ENCODE data around the gene TUT4. TPM values are rescaled to one million over a fixed set of nuclear protein-coding genes. Genes with fewer than 3 reads are reported as not detected.

Gene TUT4
- total RNA-seq, 2 experiments from 2014 or later: 51.6 to 59.0 TPM

GRCh38 chr1:52423771-52424170, 129.1 kb downstream of the TUT4 start:
- CTCF ChIA-PET: interaction anchor here (0.7 to 2.1 kb wide), 7 partner anchors 9 to 264 kb away, joined by 3 to 7 read pairs (median 3); no protein-coding TSS in a partner anchor
- no peaks in the 10 kb centered on the region for H3K27me3 Mint-ChIP-seq
- intact Hi-C loops (cut with micrococcal nuclease): loop anchor here (10.0 kb wide), 2 partner anchors 131 to 261 kb away; partner anchors contain the start of gene TUT4
- peaks cover 43% of the 10 kb centered on the region for H3K4me1 Mint-ChIP-seq (ENCODE audit: low read depth)
- H3K9me3 Mint-ChIP-seq: no peaks in the 10 kb centered on the region
- peaks cover 44% of the 10 kb centered on the region for H3K36me3 Mint-ChIP-seq (ENCODE audit: low read depth)
- no peak for TF ChIP-seq CTCF (IDR thresholded peaks at IDR 0.05)
- ATAC-seq (peak; percentile 93), DNase-seq (peak; percentile 86)
- peak overlapping the region; percentile 54 for H3K4me3 Mint-ChIP-seq
- POLR2A ChIA-PET: interaction anchor here (0.8 to 1.6 kb wide), 9 partner anchors 11 to 280 kb away, joined by 3 to 21 read pairs (median 4); partner anchors contain the start of genes ORC1 and PRPF38A
- peak overlapping the region; percentile 95 for H3K27ac Mint-ChIP-seq

DNA sequence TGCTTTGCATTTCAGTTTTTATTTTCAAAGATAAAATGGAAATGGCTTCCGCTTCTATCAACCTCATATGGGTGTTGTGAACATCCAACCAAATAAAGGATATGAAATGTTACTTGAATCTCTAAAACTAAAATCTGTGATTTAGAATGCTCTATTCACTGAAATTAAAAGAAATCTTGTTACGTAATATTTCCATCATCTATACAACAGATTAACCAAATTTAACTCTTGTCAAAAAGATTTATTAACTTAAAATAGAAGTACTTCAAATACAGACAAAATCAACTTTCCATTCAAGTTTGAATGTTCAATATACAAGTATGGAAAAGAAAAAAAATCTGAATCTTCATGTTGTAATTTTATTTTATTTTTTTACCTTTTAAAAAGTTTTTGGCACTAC, 129.8 kb downstream of the TUT4 start:
- Mint-ChIP-seq H3K4me1 (ENCODE audit: low read depth) (peaks cover 48% of the 10 kb centered on the region), H3K27me3 (no peaks in the 10 kb centered on the region), H3K27ac (peak overlapping the region; percentile 25), H3K4me3 (no peak overlapping the region), H3K36me3 (ENCODE audit: low read depth) (peaks cover 48% of the 10 kb centered on the region), H3K9me3 (no peaks in the 10 kb centered on the region)
- DNase-seq: no peak
- intact Hi-C loops (cut with micrococcal nuclease): loop anchor here (10.0 kb wide), 2 partner anchors 132 to 262 kb away; partner anchors contain the start of gene TUT4
- ChIA-PET POLR2A (interaction anchor here (0.9 to 1.6 kb wide), 7 partner anchors 9 to 58 kb away, joined by 3 to 21 read pairs (median 6); partner anchors contain the start of genes ORC1 and PRPF38A), CTCF (interaction anchor here (1.1 to 2.1 kb wide), 4 partner anchors 14 to 263 kb away, joined by 3 to 7 read pairs (median 3); no protein-coding TSS in a partner anchor)
- ATAC-seq: no peak
- no peak for TF ChIP-seq CTCF (IDR thresholded peaks at IDR 0.05)

DNA sequence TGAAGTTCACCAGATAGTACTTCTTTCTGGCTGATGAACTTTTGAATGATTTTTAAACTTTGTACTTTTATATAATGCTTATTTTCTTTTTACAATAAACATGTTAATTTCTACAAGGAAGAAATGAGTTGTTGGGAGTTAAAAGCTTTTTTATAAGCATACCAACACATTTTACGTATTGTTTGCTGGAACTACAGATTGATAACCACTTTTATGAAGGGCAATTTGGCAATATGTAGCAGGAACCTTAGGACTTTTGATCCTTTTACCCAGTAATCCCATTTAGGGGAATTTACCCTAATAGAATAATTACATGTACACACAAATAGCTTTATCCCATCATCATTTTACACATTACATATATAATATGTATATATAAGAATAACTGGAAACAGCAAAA, 132.2 kb downstream of the TUT4 start:
- ChIA-PET CTCF (no interaction called here), POLR2A (interaction anchor here (1.2 kb wide), 1 partner anchor 16 kb away, joined by 7 read pairs; the partner anchor contains the start of genes ORC1 and PRPF38A)
- TF ChIP-seq CTCF (IDR thresholded peaks at IDR 0.05): no peak
- intact Hi-C loops (cut with micrococcal nuclease): loop anchor here (10.0 kb wide), 2 partner anchors 134 to 264 kb away; partner anchors contain the start of gene TUT4
- ATAC-seq: no peak
- Mint-ChIP-seq H3K4me3 (no peak overlapping the region), H3K27me3 (no peaks in the 10 kb centered on the region), H3K27ac (no peak overlapping the region), H3K4me1 (ENCODE audit: low read depth) (peaks cover 38% of the 10 kb centered on the region), H3K36me3 (ENCODE audit: low read depth) (peaks cover 53% of the 10 kb centered on the region), H3K9me3 (no peaks in the 10 kb centered on the region)
- no peak for DNase-seq

DNA sequence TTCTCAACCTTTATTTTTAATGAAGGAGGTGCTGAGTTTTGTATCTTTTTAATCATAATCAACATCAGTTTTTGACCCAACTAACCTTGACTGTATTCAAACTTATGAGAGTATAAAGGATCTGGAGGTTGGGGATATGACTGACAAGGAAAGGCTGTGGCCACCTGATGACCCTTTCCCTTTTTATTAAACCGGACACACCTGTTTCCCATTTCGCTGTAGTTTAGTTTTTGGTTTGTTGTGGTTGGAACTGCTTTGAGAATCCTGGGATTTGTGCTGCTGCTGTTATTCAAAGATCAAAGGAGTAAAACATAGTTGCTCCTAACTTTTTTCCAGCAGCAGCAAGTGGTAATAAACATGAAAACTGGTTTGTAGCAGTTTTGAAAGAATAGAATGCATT, 136.1 kb downstream of the TUT4 start:
- Mint-ChIP-seq H3K9me3 (no peaks in the 10 kb centered on the region), H3K27me3 (no peaks in the 10 kb centered on the region), H3K4me3 (no peak overlapping the region), H3K36me3 (ENCODE audit: low read depth) (peaks cover 64% of the 10 kb centered on the region), H3K27ac (no peak overlapping the region), H3K4me1 (ENCODE audit: low read depth) (peaks cover 23% of the 10 kb centered on the region)
- no peak for TF ChIP-seq CTCF (IDR thresholded peaks at IDR 0.05)
- DNase-seq (no peak), ATAC-seq (no peak)
- POLR2A ChIA-PET: interaction anchor here (0.6 to 2.1 kb wide), 2 partner anchors 12 to 49 kb away, joined by 4 to 9 read pairs; partner anchors contain the start of genes ORC1 and PRPF38A
- CTCF ChIA-PET: no interaction called here
- intact Hi-C loops (cut with micrococcal nuclease): no loop called here

DNA sequence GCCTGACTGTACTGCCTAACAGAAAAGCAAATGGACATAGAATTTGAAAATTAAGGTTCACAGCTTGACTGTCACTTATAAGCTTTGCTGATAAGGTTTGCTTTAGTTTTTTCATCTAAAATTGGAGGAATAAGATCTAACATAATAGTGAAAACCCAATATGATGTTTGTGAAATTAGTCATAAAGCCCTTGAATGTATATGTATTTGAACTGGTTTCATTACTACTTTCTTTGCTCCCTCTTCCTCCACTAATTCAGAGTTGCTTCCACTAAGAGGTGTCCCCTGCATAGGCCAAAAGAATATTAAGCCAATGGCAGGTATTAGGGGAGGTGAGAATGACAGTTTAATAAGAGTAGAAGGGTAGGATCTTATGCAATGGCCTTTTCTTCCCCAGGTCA, 137.9 kb downstream of the TUT4 start:
- intact Hi-C loops (cut with micrococcal nuclease): no loop called here
- TF ChIP-seq CTCF (IDR thresholded peaks at IDR 0.05): no peak
- Mint-ChIP-seq H3K27ac (no peak overlapping the region), H3K9me3 (no peaks in the 10 kb centered on the region), H3K4me1 (ENCODE audit: low read depth) (peaks cover 21% of the 10 kb centered on the region), H3K4me3 (no peak overlapping the region), H3K27me3 (no peaks in the 10 kb centered on the region), H3K36me3 (ENCODE audit: low read depth) (peaks cover 73% of the 10 kb centered on the region)
- DNase-seq (no peak), ATAC-seq (no peak)
- ChIA-PET CTCF (interaction anchor here (1.4 to 1.5 kb wide), 2 partner anchors 9 to 271 kb away, joined by 3 read pairs; no protein-coding TSS in a partner anchor), POLR2A (interaction anchor here (1.5 to 2.0 kb wide), 2 partner anchors 8 to 11 kb away, joined by 3 to 12 read pairs; partner anchors contain the start of genes ORC1 and PRPF38A)
